Measurements from ENCODE around the gene TACR1. TPM values are rescaled to one million over a fixed set of nuclear protein-coding genes. Genes with fewer than 3 reads are reported as not detected.

TACR1 gene
- total RNA-seq, 1 donor from 2014 or later: not detected

DNA sequence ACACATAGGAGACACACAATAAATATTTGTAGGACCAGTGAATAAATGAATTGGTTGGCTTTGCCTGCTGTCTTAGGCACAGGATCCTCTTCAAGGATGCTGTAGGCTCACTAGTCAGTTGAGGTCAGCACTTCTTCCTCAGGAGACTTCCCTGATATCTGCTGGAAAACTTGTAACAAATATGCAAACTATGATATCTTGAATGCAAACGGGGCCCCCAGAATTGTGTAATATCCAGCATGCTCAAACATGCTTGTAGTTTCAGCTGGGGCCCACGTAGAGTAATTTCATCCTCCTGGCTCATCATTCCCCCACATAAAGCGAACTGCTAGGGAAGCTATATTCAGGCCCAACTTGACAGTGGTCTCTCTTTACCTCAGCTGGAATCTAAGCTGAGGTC, 197.3 kb downstream of the TACR1 start:
- intact Hi-C loops (cut with micrococcal nuclease): no loop called here
- Mint-ChIP-seq H3K27me3 (no peaks in the 10 kb centered on the region), H3K36me3 (ENCODE audit: low read depth) (peaks cover 17% of the 10 kb centered on the region), H3K27ac (no peak overlapping the region), H3K4me3 (no peak overlapping the region), H3K9me3 (peaks cover 4% of the 10 kb centered on the region), H3K4me1 (no peaks in the 10 kb centered on the region)
- DNase-seq (no peak), ATAC-seq (ENCODE audit: low read depth) (no peak)
- CTCF ChIA-PET: no interaction called here
- TF ChIP-seq, protein P1, sequence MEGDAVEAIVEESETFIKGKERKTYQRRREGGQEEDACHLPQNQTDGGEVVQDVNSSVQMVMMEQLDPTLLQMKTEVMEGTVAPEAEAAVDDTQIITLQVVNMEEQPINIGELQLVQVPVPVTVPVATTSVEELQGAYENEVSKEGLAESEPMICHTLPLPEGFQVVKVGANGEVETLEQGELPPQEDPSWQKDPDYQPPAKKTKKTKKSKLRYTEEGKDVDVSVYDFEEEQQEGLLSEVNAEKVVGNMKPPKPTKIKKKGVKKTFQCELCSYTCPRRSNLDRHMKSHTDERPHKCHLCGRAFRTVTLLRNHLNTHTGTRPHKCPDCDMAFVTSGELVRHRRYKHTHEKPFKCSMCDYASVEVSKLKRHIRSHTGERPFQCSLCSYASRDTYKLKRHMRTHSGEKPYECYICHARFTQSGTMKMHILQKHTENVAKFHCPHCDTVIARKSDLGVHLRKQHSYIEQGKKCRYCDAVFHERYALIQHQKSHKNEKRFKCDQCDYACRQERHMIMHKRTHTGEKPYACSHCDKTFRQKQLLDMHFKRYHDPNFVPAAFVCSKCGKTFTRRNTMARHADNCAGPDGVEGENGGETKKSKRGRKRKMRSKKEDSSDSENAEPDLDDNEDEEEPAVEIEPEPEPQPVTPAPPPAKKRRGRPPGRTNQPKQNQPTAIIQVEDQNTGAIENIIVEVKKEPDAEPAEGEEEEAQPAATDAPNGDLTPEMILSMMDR (IDR thresholded peaks at IDR 0.05): no peak
- POLR2A ChIA-PET: no interaction called here

DNA sequence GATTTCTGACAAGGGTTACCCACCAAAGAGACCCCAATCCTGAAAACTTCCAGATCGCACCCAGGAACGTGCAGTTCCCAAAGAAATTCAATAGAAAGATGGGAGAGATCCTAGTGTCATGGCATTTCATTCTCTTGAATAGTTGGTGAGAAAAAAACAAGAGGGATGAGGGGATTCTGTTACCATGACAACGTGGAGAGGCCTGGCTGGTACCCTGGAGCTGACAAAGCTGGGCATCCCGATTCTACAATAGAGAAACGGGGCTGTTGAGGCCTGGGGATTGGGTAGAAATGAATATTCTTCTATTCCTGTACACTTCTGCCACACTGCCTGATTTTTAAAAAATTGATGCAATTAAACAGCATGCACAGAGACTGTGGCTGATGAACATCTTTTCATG, 199.9 kb downstream of the TACR1 start:
- DNase-seq (no peak), ATAC-seq (ENCODE audit: low read depth) (no peak)
- Mint-ChIP-seq H3K27ac (no peak overlapping the region), H3K9me3 (peaks cover 4% of the 10 kb centered on the region), H3K4me1 (no peaks in the 10 kb centered on the region), H3K36me3 (ENCODE audit: low read depth) (peaks cover 18% of the 10 kb centered on the region), H3K4me3 (no peak overlapping the region), H3K27me3 (no peaks in the 10 kb centered on the region)
- ChIA-PET POLR2A (no interaction called here), CTCF (no interaction called here)
- TF ChIP-seq, protein P1 (IDR thresholded peaks at IDR 0.05): no peak
- intact Hi-C loops (cut with micrococcal nuclease): no loop called here

Other genes starting within 250 kb of the TACR1 start
- gene POLE4, start 240.9 kb downstream of the TACR1 start, total RNA-seq: 61.5 and 73.7 TPM in 2 replicates

Measured in activated B cell treated with CpG ODN at 0.5 μM for 24 hours (primary cell).